ENCODE data around the gene CILP.

The CILP gene

GRCh38 chr15:65176056-65176455 lies 35.2 kb downstream of the CILP start:
- TF ChIP-seq, protein P1, sequence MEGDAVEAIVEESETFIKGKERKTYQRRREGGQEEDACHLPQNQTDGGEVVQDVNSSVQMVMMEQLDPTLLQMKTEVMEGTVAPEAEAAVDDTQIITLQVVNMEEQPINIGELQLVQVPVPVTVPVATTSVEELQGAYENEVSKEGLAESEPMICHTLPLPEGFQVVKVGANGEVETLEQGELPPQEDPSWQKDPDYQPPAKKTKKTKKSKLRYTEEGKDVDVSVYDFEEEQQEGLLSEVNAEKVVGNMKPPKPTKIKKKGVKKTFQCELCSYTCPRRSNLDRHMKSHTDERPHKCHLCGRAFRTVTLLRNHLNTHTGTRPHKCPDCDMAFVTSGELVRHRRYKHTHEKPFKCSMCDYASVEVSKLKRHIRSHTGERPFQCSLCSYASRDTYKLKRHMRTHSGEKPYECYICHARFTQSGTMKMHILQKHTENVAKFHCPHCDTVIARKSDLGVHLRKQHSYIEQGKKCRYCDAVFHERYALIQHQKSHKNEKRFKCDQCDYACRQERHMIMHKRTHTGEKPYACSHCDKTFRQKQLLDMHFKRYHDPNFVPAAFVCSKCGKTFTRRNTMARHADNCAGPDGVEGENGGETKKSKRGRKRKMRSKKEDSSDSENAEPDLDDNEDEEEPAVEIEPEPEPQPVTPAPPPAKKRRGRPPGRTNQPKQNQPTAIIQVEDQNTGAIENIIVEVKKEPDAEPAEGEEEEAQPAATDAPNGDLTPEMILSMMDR (IDR thresholded peaks at IDR 0.05; ENCODE audit: insufficient read depth, low read depth, low read length, missing control alignments), result no peak
- no peak for DNase-seq (ENCODE audit: low read depth)
- H3K4me3 ChIP-seq (ENCODE audit: low read length), result no peak overlapping the region

DNA sequence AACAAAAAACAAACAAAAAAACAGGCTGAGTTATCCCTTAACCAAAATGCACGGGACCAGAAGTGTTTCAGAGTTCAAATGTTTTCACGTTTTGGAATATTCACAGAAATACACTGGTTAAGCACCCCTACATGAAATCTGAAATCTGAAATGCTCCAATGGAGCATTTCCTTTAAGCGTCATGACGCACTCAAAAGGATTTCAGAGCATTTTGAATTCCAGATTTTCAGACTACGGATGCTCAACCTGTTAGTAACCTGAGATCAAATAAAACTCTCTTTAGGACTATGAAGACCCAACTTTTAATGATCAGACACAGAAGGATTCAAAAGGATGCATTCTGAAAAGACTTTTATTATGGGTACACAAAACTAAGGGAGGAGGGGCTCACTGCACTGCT lies 35.8 kb downstream of the CILP start:
- no peak for DNase-seq (ENCODE audit: low read depth)
- TF ChIP-seq, protein P1 (IDR thresholded peaks at IDR 0.05; ENCODE audit: insufficient read depth, low read depth, low read length, missing control alignments), result no peak
- H3K4me3 ChIP-seq (ENCODE audit: low read length), result no peak overlapping the region

DNA sequence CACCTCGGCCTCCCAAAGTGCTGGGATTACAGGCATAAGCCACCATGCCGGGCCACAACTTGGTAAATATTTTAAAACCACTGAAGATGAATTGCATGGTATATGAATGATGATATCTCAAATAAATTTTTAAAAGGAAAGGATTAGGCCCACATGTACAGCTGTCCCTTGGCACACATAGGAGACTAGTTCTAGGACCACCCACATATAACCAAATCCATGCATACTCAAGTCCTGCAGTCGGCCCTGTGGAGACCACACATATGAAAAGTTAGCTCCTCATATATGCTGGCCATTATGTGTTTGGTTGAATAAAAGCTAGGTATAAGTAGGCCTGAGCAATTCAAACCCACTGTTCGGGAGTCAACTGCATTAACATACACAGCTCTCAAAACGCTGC lies 36.8 kb downstream of the CILP start:
- DNase-seq (ENCODE audit: low read depth), result no peak
- TF ChIP-seq, protein P1 (IDR thresholded peaks at IDR 0.05; ENCODE audit: insufficient read depth, low read depth, low read length, missing control alignments), result no peak
- no peak overlapping the region for H3K4me3 ChIP-seq (ENCODE audit: low read length)

GRCh38 chr15:65172531-65172930 lies 38.7 kb downstream of the CILP start:
- H3K4me3 ChIP-seq (ENCODE audit: low read length), result no peak overlapping the region
- TF ChIP-seq, protein P1 (IDR thresholded peaks at IDR 0.05; ENCODE audit: insufficient read depth, low read depth, low read length, missing control alignments), result no peak
- no peak for DNase-seq (ENCODE audit: low read depth)

GRCh38 chr15:65171428-65171827 lies 39.8 kb downstream of the CILP start:
- H3K4me3 ChIP-seq (ENCODE audit: low read length), result no peak overlapping the region
- TF ChIP-seq, protein P1 (IDR thresholded peaks at IDR 0.05; ENCODE audit: insufficient read depth, low read depth, low read length, missing control alignments), result no peak
- peak; percentile 76 for DNase-seq (ENCODE audit: low read depth)

- no peak for DNase-seq (ENCODE audit: low read depth)
- TF ChIP-seq, protein P1 (IDR thresholded peaks at IDR 0.05; ENCODE audit: insufficient read depth, low read depth, low read length, missing control alignments), result no peak
These were observed 45.4 kb downstream of the CILP start for GRCh38 chr15:65165875-65166274.

DNA sequence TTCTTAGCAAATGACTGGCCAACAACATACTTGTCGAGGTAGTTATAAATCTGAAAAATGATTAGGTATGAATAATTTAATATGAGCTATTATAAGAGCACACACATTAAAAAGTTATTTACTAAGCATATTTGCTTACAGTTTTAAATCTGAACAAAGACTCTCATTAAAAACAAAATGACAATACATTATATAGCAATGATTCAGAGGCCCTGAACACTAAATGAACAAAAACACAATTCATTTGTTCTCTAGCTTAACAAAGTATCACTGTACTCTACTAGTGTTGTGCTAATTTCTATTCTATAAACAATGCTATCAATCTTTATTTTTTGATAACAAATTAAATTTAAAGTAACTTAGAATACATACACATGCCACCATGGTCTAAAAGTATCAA lies 47.1 kb downstream of the CILP start:
- TF ChIP-seq, protein P1 (IDR thresholded peaks at IDR 0.05; ENCODE audit: insufficient read depth, low read depth, low read length, missing control alignments), result no peak
- DNase-seq (ENCODE audit: low read depth), result no peak
- H3K4me3 ChIP-seq (ENCODE audit: low read length), result no peak overlapping the region

More at GRCh38 chr15:65165875-65166274, 45.4 kb downstream of the CILP start:
- no peak overlapping the region for H3K4me3 ChIP-seq (ENCODE audit: low read length)
